HFF-Myc (cell line): ENCODE results near the gene ACVR1C.
"Not testable (repeated sequence)": the region's sequence is repeated elsewhere in the genome, so short reads cannot be mapped to it uniquely, and the experiment has no call there.

Experiments
- DNase-seq: peaks from one replicate; pipeline ENCODE4 v3.0.0-alpha.2; 2011; ENCODE audit warnings: low read depth; ENCODE audit errors: extremely low read depth
- H3K4me3 ChIP-seq: replicated peaks from 2 replicates; pipeline ENCODE4 v1.5.1; 2011; ENCODE audit warnings: low read depth, mild to moderate bottlenecking, control low read depth, low read length
- CTCF ChIP-seq: IDR thresholded peaks from 2 replicates; pipeline ENCODE4 v1.5.1; 2012; ENCODE audit warnings: mild to moderate bottlenecking, low read depth, low read length, control low read depth; ENCODE audit errors: missing control alignments

The ACVR1C gene

GRCh38 chr2:157592374-157592773 is 36.3 kb downstream of the ACVR1C start:
- no peak for DNase-seq
- no peak for TF ChIP-seq CTCF

GRCh38 chr2:157587576-157587975 is 41.1 kb downstream of the ACVR1C start:
- no peak for TF ChIP-seq CTCF
- H3K4me3 ChIP-seq, result no peak overlapping the region
- DNase-seq, result no peak

More at GRCh38 chr2:157592374-157592773, 36.3 kb downstream of the ACVR1C start:
- no peak overlapping the region for H3K4me3 ChIP-seq

GRCh38 chr2:157574165-157574564 is 54.5 kb downstream of the ACVR1C start:
- DNase-seq, result no peak
- no peak overlapping the region for H3K4me3 ChIP-seq
- TF ChIP-seq CTCF, result no peak

- H3K4me3 ChIP-seq, result no peak overlapping the region
- peak; percentile 16 for TF ChIP-seq CTCF
- DNase-seq, result no peak
Observed at GRCh38 chr2:157572725-157573124, 55.9 kb downstream of the ACVR1C start.

- not testable (repeated sequence) for H3K4me3 ChIP-seq, DNase-seq
Observed at GRCh38 chr2:157566623-157567022, 62.0 kb downstream of the ACVR1C start.

- not testable (repeated sequence) for H3K4me3 ChIP-seq, DNase-seq
Observed at GRCh38 chr2:157566113-157566512, 62.6 kb downstream of the ACVR1C start.

- H3K4me3 ChIP-seq, result no peak overlapping the region
- DNase-seq, result no peak
- TF ChIP-seq CTCF, result no peak
Observed at GRCh38 chr2:157565550-157565949, 63.1 kb downstream of the ACVR1C start.

GRCh38 chr2:157559890-157560289 is 68.8 kb downstream of the ACVR1C start:
- no peak for DNase-seq
- H3K4me3 ChIP-seq, result no peak overlapping the region
- no peak for TF ChIP-seq CTCF
